Measurements from ENCODE around the gene EHBP1.

DNA sequence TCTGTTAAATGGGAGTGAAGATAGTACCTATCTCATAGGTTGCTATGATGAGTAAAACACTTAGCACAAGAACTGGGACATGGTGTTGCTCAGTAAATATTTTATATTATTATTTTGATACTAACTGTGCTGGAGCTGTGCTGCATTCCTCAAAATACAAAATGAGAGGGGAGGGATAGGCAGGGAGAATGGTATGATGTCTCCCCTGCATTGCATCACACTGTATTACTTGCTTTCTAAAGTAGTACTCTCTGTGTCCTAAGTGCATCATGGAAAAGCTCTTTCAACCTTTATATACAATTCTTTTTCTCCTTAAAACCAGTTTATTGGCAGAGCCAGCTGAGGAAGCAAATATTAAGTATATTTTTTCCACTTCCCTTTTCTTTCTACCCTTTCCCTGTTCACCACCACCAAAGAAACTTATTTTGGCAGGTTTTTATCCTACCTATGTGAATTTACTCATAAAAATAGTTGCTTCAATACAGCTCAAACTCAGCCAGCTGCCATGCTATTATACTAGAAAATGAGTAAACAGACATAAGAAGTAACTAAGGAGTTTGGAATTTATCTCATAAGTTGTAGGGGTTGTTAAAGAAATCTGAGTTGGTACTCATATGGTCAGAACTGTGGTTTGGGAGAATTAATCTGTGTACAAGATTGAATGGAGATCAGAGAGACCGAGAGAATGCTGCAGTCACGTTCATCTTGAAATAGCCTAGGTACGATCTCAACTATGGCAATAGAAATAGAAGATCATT lies 60.3 kb downstream of the EHBP1 start:
- TF ChIP-seq, protein P1, sequence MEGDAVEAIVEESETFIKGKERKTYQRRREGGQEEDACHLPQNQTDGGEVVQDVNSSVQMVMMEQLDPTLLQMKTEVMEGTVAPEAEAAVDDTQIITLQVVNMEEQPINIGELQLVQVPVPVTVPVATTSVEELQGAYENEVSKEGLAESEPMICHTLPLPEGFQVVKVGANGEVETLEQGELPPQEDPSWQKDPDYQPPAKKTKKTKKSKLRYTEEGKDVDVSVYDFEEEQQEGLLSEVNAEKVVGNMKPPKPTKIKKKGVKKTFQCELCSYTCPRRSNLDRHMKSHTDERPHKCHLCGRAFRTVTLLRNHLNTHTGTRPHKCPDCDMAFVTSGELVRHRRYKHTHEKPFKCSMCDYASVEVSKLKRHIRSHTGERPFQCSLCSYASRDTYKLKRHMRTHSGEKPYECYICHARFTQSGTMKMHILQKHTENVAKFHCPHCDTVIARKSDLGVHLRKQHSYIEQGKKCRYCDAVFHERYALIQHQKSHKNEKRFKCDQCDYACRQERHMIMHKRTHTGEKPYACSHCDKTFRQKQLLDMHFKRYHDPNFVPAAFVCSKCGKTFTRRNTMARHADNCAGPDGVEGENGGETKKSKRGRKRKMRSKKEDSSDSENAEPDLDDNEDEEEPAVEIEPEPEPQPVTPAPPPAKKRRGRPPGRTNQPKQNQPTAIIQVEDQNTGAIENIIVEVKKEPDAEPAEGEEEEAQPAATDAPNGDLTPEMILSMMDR (IDR thresholded peaks at IDR 0.05), result no peak
- no peak for TF ChIP-seq POLR2A (IDR thresholded peaks at IDR 0.05)
